RWPE2 (cell line): Measurements from ENCODE around the gene GINM1.

Source experiments
- ATAC-seq: fragments of 200-7000 bp; cut with Tn5 transposase; 3 replicates; pipeline ENCODE4 v1.9.1; 2021; ENCODE audit warnings: low read depth
- DNase-seq: peaks from one replicate; pipeline ENCODE4 v3.0.0-alpha.2; 2020; ENCODE audit warnings: low spot score
- H3K27ac ChIP-seq: fragments of 450-650 bp; 2 replicates; pipeline ENCODE4 v1.5.1; 2017; ENCODE audit warnings: mild to moderate bottlenecking; ENCODE audit not compliant: poor library complexity, severe bottlenecking
- H3K27me3 ChIP-seq: fragments of 250-450 bp; sonication (Bioruptor Pico); 2 replicates; pipeline ENCODE4 v1.5.1; 2021; ENCODE audit warnings: mild to moderate bottlenecking, moderate library complexity; ENCODE audit not compliant: insufficient read depth, poor library complexity, severe bottlenecking
- H3K36me3 ChIP-seq: fragments of 250-450 bp; sonication (Bioruptor Pico); 2 replicates; pipeline ENCODE4 v1.5.1; 2020; ENCODE audit warnings: low read depth, mild to moderate bottlenecking, moderate library complexity
- H3K4me1 ChIP-seq: fragments of 250-450 bp; sonication (Bioruptor Pico); 2 replicates; pipeline ENCODE4 v1.5.1; 2021; ENCODE audit warnings: mild to moderate bottlenecking, moderate library complexity; ENCODE audit not compliant: insufficient read depth, poor library complexity, severe bottlenecking
- H3K4me3 ChIP-seq: fragments of 250-450 bp; sonication (Bioruptor Pico); 2 replicates; pipeline ENCODE4 v1.5.1; 2021; ENCODE audit warnings: mild to moderate bottlenecking, moderate library complexity; ENCODE audit not compliant: severe bottlenecking
- H3K9me3 ChIP-seq: fragments of 250-450 bp; sonication (Bioruptor Pico); 2 replicates; pipeline ENCODE4 v1.5.1; 2021; ENCODE audit warnings: mild to moderate bottlenecking, moderate library complexity; ENCODE audit not compliant: severe bottlenecking
- TF ChIP-seq, protein P1 (sequence below): fragments of 450-650 bp; IDR thresholded peaks from one replicate; pipeline ENCODE4 v1.5.1; 2017; ENCODE audit warnings: mild to moderate bottlenecking, moderate library complexity; ENCODE audit not compliant: poor library complexity, severe bottlenecking

Gene GINM1, protein sequence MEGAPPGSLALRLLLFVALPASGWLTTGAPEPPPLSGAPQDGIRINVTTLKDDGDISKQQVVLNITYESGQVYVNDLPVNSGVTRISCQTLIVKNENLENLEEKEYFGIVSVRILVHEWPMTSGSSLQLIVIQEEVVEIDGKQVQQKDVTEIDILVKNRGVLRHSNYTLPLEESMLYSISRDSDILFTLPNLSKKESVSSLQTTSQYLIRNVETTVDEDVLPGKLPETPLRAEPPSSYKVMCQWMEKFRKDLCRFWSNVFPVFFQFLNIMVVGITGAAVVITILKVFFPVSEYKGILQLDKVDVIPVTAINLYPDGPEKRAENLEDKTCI

DNA sequence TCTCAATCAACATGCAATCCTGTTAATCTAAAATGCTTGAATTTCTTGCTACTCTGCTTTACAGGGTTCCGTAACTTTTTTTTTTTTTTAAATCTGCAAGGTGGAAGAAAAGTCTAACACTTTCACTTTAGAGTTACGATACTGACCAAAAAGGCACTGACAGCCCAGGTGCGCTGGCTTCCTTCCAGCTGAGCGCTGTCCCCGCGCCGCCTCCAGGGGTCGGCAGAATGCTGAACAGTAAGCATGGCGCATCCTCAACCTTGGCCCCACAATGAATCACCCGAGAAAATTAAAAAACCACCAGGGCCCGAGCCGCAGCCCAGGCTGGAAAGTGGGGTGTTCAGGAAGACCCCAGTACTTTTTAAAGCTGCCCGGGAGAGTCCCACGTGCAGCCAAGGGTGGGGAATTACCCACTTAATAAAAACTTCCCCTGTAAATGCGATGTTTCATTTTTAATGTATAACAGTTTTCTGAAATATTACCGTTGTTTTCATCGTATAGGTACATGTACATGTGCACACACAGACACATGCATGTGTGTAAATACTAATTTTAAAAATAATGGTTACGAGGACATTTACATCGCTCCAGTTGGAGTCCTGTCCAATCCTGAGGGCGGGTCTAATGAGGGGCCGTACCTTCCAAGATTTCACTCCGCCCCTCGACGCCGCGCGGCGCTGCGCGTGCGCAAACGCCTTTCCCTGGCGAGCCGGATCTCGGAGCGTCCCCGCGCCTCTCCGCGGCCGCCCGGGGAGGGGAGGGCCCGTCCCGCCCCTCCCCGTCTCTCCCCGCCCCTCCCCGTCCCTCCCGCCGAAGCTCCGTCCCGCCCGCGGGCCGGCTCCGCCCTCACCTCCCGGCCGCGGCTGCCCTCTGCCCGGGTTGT, at the start of gene GINM1:
Gene GINM1, plus strand, starts transcription at position 849 of the 883 bp plus-strand sequence. CDS start 40 bp downstream, outside the sequence.
- ATAC-seq (peak; percentile 80), DNase-seq (peak; percentile 86)
- TF ChIP-seq, protein P1, sequence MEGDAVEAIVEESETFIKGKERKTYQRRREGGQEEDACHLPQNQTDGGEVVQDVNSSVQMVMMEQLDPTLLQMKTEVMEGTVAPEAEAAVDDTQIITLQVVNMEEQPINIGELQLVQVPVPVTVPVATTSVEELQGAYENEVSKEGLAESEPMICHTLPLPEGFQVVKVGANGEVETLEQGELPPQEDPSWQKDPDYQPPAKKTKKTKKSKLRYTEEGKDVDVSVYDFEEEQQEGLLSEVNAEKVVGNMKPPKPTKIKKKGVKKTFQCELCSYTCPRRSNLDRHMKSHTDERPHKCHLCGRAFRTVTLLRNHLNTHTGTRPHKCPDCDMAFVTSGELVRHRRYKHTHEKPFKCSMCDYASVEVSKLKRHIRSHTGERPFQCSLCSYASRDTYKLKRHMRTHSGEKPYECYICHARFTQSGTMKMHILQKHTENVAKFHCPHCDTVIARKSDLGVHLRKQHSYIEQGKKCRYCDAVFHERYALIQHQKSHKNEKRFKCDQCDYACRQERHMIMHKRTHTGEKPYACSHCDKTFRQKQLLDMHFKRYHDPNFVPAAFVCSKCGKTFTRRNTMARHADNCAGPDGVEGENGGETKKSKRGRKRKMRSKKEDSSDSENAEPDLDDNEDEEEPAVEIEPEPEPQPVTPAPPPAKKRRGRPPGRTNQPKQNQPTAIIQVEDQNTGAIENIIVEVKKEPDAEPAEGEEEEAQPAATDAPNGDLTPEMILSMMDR, result peak; percentile 91
- Histone ChIP-seq H3K9me3 (no peaks in the 10 kb centered on the region), H3K27me3 (no peaks in the 10 kb centered on the region), H3K4me1 (peaks cover 20% of the 10 kb centered on the region), H3K4me3 (peak within 1 kb of the TSS; percentile 95), H3K27ac (peak within 1 kb of the TSS; percentile 59), H3K36me3 (no peaks in the 10 kb centered on the region)

DNA sequence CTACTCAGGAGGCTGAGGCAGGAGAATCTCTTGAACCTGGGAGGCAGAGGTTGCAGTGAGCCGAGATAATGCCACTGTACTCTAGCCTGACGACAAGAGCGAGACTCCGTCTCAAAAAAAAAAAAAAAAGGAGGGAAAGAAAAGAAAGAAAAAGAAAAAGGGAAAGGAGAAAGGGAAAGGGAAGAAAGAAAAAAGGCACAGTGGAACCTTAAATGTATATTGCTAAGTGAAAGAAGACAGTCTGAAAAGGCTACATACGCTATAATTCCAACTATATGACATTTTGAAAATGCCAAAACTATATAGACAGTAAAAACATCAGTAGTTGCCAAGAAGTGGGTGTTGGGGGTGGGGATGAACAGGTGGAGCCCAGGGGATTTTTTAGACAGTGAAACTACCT, 36.5 kb upstream of the GINM1 start:
- no peak for ATAC-seq
- H3K4me3 ChIP-seq, result no peak overlapping the region
- H3K36me3 ChIP-seq, result peaks cover 94% of the 10 kb centered on the region
- H3K27me3 ChIP-seq, result no peaks in the 10 kb centered on the region
- no peak for DNase-seq
- H3K27ac ChIP-seq, result no peak overlapping the region
- H3K9me3 ChIP-seq, result no peaks in the 10 kb centered on the region
- TF ChIP-seq, protein P1, result no peak
- H3K4me1 ChIP-seq, result no peaks in the 10 kb centered on the region

DNA sequence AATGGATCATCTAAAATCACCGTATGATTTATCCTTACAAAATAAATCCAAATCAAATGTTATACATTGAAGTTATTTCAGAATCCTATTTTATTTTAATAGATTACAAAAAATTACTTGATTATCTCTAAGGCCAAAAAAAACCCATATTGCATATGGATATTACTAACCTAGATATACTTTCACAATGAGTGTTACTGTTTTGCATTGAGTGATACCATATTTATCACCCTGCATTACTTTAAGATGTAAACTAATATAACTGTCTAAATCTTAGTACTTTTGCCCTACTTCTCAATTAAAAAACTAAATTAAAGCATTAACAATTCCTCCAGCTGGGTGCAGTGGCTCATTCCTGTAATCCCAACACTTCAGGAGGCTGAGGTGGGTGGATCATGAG, 31.4 kb upstream of the GINM1 start:
- H3K4me3 ChIP-seq, result no peak overlapping the region
- H3K4me1 ChIP-seq, result no peaks in the 10 kb centered on the region
- peaks cover 91% of the 10 kb centered on the region for H3K36me3 ChIP-seq
- no peak for ATAC-seq
- H3K27me3 ChIP-seq, result no peaks in the 10 kb centered on the region
- H3K9me3 ChIP-seq, result no peaks in the 10 kb centered on the region
- TF ChIP-seq, protein P1, result no peak
- no peak for DNase-seq
- no peak overlapping the region for H3K27ac ChIP-seq

DNA sequence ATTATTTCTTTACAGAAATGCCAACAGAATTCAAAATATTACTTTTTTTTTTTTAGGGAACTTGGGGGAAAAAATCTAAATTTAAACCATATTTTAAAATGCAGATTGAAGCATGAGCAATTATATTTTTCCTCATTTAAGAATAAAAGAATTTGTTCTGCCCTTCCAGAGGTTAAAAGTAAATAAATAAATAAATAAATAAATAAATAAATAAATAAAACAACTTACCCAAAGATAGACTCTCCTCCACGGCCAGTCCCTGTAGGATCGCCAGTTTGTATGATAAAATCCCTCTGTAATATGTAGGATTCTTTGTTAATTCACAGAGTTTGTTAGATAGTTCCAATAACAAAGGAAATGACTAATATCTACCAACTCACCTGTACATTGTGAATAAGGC, 25.0 kb upstream of the GINM1 start:
- no peaks in the 10 kb centered on the region for H3K9me3 ChIP-seq
- TF ChIP-seq, protein P1, result no peak
- peaks cover 64% of the 10 kb centered on the region for H3K36me3 ChIP-seq
- H3K4me3 ChIP-seq, result no peak overlapping the region
- H3K27ac ChIP-seq, result no peak overlapping the region
- H3K27me3 ChIP-seq, result no peaks in the 10 kb centered on the region
- peaks cover 25% of the 10 kb centered on the region for H3K4me1 ChIP-seq
- ATAC-seq, result no peak
- no peak for DNase-seq
